ENCODE data around the gene EFCAB7. TPM values are rescaled to one million over a fixed set of nuclear protein-coding genes. Genes with fewer than 3 reads are reported as not detected.
A peak's percentile ranks its signal among the peaks of the same experiment; 100 is the strongest.

EFCAB7 gene
- total RNA-seq, 4 donors from 2014 or later = 2.2 to 6.8 (median 3.5) TPM

GRCh38 chr1:63532727-63533126, 9.4 kb downstream of the EFCAB7 start:
- no peaks in the 10 kb centered on the region for H3K36me3 ChIP-seq
- ATAC-seq = no peak

GRCh38 chr1:63533931-63534330, 10.6 kb downstream of the EFCAB7 start:
- Histone ChIP-seq H3K36me3 (no peaks in the 10 kb centered on the region), H3K4me1 (no peaks in the 10 kb centered on the region), H3K27ac (no peak overlapping the region), H3K4me3 (no peak overlapping the region), H3K27me3 (no peaks in the 10 kb centered on the region), H3K9me3 (no peaks in the 10 kb centered on the region)
- TF ChIP-seq CTCF (IDR thresholded peaks at IDR 0.05 in 4 of 5, conservative IDR thresholded peaks at IDR 0.05 in 1 of 5) (no peak), POLR2A (IDR thresholded peaks at IDR 0.05) (no peak)
- intact Hi-C loops (cut with DNase I; ENCODE audit: low total_unique reads) (no loop called here), in situ Hi-C loops (cut with MboI; ENCODE audit: low sequenced_read_pairs in 4 of 4) (loop anchor here in 1 of 4 donors (25.0 kb wide), 1 partner anchor 697 kb away; no protein-coding TSS in a partner anchor)
- ATAC-seq (no peak), DNase-seq (no peak)

More at GRCh38 chr1:63532727-63533126, 9.4 kb downstream of the EFCAB7 start:
- Histone ChIP-seq H3K4me1 (no peaks in the 10 kb centered on the region), H3K27me3 (no peaks in the 10 kb centered on the region), H3K27ac (no peak overlapping the region), H3K9me3 (no peaks in the 10 kb centered on the region), H3K4me3 (no peak overlapping the region)
- no peak for DNase-seq
- in situ Hi-C loops (cut with MboI; ENCODE audit: low sequenced_read_pairs in 4 of 4) = loop anchor here in 1 of 4 donors (25.0 kb wide), 1 partner anchor 695 kb away; no protein-coding TSS in a partner anchor
- TF ChIP-seq CTCF (IDR thresholded peaks at IDR 0.05 in 4 of 5, conservative IDR thresholded peaks at IDR 0.05 in 1 of 5) (no peak), POLR2A (IDR thresholded peaks at IDR 0.05) (no peak)
- intact Hi-C loops (cut with DNase I; ENCODE audit: low total_unique reads) = no loop called here

DNA sequence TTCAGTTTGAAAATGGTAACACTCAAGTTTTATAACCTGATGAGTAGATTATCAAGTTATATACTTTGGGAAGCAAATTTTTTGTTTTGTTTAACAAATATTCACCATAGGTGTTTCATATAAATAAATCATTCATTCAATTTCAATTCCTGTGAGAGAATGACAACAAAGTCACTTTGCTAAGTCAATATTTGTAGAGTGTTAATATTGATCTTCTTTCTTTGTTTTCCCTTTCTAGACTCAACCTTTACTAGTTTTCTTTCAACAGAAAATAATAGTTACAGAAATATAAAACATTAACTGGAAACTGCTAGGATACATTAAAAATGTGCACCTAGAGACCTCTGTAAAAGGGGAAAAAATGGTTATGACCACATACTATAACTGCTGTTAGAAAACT, 11.1 kb downstream of the EFCAB7 start:
- no peaks in the 10 kb centered on the region for H3K9me3 ChIP-seq
- in situ Hi-C loops (cut with MboI; ENCODE audit: low sequenced_read_pairs in 4 of 4) = loop anchor here in 1 of 4 donors (25.0 kb wide), 1 partner anchor 697 kb away; no protein-coding TSS in a partner anchor
- H3K4me1 ChIP-seq = no peaks in the 10 kb centered on the region
- no peak overlapping the region for H3K4me3 ChIP-seq
- DNase-seq (no peak), ATAC-seq (no peak)
- intact Hi-C loops (cut with DNase I; ENCODE audit: low total_unique reads) = no loop called here
- TF ChIP-seq CTCF (IDR thresholded peaks at IDR 0.05 in 4 of 5, conservative IDR thresholded peaks at IDR 0.05 in 1 of 5) (no peak), POLR2A (IDR thresholded peaks at IDR 0.05) (no peak)
- no peaks in the 10 kb centered on the region for H3K36me3 ChIP-seq
- no peak overlapping the region for H3K27ac ChIP-seq
- H3K27me3 ChIP-seq = no peaks in the 10 kb centered on the region

- intact Hi-C loops (cut with DNase I; ENCODE audit: low total_unique reads) (loop anchor here (5.0 kb wide), 2 partner anchors 210 to 695 kb away; no protein-coding TSS in a partner anchor), in situ Hi-C loops (cut with MboI; ENCODE audit: low sequenced_read_pairs in 4 of 4) (loop anchor here in 1 of 4 donors (25.0 kb wide), 1 partner anchor 700 kb away; no protein-coding TSS in a partner anchor)
- Histone ChIP-seq H3K27me3 (no peaks in the 10 kb centered on the region), H3K27ac (no peak overlapping the region), H3K9me3 (no peaks in the 10 kb centered on the region), H3K36me3 (no peaks in the 10 kb centered on the region), H3K4me3 (no peak overlapping the region), H3K4me1 (no peaks in the 10 kb centered on the region)
- DNase-seq = no peak
- TF ChIP-seq CTCF (IDR thresholded peaks at IDR 0.05 in 4 of 5, conservative IDR thresholded peaks at IDR 0.05 in 1 of 5) = no peak
- TF ChIP-seq POLR2A (IDR thresholded peaks at IDR 0.05) = no peak
- ATAC-seq = no peak
These were observed 13.7 kb downstream of the EFCAB7 start for GRCh38 chr1:63537006-63537405.

DNA sequence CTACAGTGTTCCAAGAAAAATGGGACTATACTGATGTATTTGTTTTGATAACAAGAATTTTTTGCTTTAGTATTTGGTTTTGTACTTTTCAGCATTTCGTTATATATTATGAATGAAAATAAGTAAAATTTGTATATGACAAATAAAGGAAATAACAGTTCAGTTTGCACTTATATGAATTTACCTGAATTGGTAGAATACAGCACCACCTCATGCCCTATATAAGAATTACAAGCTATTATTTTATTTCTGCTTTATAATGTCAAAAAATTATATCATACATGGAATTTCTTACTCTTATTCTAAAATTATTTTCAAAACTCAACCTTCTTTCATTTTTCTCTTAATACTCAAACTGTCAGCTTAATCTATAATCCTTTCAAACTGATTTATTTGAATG, 14.6 kb downstream of the EFCAB7 start:
- Histone ChIP-seq H3K9me3 (no peaks in the 10 kb centered on the region), H3K4me1 (no peaks in the 10 kb centered on the region), H3K36me3 (no peaks in the 10 kb centered on the region), H3K4me3 (no peak overlapping the region), H3K27me3 (no peaks in the 10 kb centered on the region), H3K27ac (no peak overlapping the region)
- intact Hi-C loops (cut with DNase I; ENCODE audit: low total_unique reads) (loop anchor here (5.0 kb wide), 2 partner anchors 211 to 696 kb away; no protein-coding TSS in a partner anchor), in situ Hi-C loops (cut with MboI; ENCODE audit: low sequenced_read_pairs in 4 of 4) (loop anchor here in 1 of 4 donors (25.0 kb wide), 1 partner anchor 701 kb away; no protein-coding TSS in a partner anchor)
- ATAC-seq (no peak), DNase-seq (no peak)
- no peak for TF ChIP-seq POLR2A (IDR thresholded peaks at IDR 0.05)
- peak in 1 of 5 experiments; percentile 34 for TF ChIP-seq CTCF (IDR thresholded peaks at IDR 0.05 in 4 of 5, conservative IDR thresholded peaks at IDR 0.05 in 1 of 5)

All from gastrocnemius medialis (tissue), 4 donors.